HG03439 (cell line): ENCODE results near the gene BEAN1.

Experiments used
- ATAC-seq: cut with Tn5 transposase; IDR thresholded peaks from one replicate; pipeline ENCODE4 v1.9.1; 2021; ENCODE audit warnings: mild to moderate bottlenecking, moderate library complexity; ENCODE audit not compliant: unreplicated experiment

The BEAN1 gene

DNA sequence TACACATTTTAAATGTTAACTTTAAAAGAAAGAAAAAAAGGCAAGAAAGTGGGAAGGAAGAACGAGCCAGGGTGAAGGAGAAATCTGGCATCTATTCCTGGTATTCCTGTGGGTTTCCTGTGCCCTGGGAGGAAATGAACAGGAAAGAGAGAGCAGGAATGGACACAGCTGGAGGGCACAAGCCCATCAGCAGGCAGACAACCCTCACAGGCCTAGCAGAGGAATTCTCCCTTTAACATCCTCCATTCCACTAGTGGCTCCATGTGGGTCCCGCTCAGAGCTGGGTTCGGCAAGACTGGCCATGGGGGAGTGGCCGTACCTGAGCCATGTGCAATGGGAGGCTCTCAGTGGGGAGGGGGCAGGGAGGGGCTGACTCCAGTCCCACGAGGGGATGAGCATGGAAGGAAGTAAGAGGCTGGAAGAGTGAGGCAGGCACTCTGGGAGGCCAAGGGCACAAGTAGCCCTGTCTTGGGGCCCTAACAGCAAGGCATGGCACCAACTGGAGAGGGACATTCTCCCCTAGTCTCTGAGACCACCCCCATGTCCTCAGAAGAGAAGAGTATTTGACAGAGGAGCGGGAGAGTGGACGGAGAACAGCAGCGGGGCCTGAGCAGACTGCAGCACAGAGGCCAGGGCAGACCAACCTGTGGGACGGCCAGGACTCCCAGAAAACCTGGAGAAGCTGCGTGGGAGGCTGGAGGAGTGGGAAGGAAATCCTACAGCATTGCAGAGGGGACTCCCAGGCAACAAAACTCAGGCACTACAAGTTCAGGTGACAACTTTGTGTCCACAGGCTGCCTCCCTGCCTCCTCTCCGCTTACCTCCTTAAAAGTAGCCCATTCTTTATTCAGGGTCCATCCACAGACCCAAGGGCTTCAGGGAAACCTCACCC, 92.6 kb downstream of the BEAN1 start:
- no peak for ATAC-seq

DNA sequence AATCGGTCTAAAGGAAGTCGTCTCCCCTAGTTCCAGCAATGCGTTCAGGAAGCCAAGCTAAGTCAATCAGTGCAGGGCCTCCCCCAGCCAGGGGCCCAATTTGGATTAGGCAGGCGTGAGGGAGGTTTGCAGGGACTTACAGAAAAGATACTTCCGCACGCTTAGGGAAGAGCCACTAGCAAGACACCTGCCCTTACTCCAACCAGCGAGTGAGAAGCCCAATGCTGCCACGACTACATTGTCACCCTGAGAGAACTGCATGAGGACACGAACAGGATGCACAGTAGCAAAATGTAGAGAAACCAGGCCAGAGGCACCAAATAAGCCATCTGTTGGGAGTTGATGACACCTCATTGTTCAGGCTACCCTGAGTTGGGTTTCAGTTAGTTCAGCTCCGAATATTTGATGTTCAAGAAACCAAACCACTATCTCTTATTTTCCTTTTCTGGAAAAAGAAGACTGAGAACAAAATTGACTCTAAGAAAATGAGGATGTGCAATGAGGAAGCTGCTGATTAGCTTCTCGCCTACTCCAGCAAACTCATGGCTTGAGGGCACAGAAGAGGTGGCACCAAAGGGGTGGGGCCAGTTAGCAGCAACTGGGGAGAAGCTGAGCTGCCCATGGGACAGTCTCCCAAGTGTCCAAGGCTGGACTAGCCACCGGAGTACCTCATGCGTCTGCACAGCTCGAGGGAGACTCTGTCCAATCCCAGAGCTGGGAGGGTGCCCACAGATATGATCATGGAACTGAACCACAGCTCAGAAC, 93.5 kb downstream of the BEAN1 start:
- no peak for ATAC-seq

GRCh38 chr16:66521252-66521713, 94.2 kb downstream of the BEAN1 start:
- no peak for ATAC-seq

DNA sequence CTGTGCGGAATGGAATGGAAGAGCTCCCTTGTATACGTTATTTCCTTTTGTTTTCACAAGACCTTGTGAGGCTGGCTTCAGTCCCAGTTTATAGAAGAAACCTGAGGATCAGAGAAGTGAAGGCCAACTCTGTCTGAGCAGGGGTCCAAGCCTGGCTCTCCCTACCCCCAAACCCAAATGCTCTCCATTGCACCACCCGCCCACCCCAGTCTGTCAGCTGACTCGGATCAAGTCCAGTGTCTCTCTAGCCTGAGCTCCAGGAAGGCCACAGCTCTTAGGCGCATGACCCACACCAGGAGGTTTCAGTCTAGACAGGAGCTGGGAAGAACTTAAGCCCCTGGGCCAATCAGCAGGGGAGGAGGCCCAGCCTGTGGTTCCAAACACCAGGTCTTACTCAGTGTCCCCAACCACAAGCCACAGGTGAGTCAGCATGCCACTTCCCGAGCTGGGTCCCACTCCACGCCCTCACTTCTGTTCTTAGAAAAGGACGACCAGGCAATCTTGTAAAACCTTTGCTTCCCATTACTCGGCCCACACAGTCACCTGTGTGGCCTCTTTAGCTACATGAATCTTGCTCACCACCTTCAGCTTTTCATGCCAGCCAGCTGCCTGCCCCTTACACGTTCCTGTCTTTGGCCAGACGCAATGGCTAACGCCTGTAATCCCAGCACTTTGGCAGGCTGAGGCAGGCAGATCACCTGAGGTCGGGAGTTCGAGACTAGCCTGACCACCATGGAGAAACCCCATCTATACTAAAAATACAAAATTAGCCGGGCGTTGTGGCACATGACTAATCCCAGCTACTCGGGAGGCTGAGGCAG, 95.1 kb downstream of the BEAN1 start:
- ATAC-seq, result peak; percentile 65

- ATAC-seq, result no peak
Measured at GRCh38 chr16:66522816-66523590, 95.9 kb downstream of the BEAN1 start.

GRCh38 chr16:66523861-66524354, 96.8 kb downstream of the BEAN1 start:
- ATAC-seq, result no peak

DNA sequence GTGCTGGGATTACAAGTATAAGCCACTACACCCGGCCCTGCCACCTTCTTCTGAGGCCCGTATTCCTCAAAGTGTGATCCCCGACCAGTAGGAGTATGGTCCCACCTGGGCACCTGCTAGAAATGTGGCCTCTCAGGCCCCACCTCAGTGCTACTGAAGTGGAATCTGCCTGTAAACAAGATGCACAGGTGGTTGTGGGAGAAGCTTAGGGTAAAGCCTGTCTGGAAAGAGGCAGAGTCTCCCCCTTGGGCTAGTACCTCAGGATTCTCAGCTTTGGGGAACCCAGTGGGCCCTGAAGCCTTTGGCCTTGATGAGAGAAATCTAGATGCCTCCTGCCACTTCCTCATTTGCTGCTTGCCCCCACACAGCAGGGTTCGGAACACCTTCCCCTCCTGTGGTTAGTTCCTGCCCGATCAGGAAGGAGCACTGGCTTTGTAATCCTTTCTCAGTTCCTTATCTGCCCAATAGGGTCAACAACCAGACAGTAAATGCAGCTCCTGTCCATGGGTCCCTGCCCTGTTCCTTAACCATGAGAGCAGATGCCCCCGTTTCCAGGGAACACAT, 97.6 kb downstream of the BEAN1 start:
- peak; percentile 44 for ATAC-seq

- ATAC-seq, result no peak
Measured at GRCh38 chr16:66525396-66526180, 98.5 kb downstream of the BEAN1 start.

GRCh38 chr16:66528294-66528693, 101.2 kb downstream of the BEAN1 start:
- no peak for ATAC-seq

DNA sequence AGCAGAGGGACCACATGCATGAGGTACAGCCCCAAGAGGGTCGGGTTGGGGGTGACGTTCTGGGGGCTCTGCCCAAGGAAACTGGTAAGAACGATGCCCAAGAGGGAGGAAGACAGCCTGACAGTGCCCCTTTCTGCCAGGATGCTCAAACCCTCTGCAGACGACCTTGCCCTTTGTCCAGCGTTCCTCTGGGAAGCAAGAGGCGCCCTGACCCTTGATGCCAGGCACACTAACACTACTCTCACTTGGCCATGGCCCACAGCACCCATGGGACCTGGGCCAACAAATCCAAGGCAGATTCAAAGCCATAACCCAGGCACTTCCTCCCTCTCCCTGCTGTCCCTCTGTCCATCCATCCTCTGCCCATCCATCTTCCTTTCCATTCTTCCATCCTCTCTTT, 102.4 kb downstream of the BEAN1 start:
- no peak for ATAC-seq
